Activated CD8-positive, alpha-beta memory T cell treated with anti-CD3 and anti-CD28 coated beads, Interleukin-2, amount 50 U/mL, for 4 hours (primary cell): ENCODE measurements around the gene SRP72.

Experiments used
- DNase-seq: peaks from one replicate; pipeline ENCODE4 v3.0.0-alpha.2; 2020

SRP72 gene

GRCh38 chr4:56552273-56552672, 84.9 kb downstream of the SRP72 start:
- DNase-seq = no peak
